T-helper 2 cell treated with Interferon-gamma antibody and Interleukin-4, amounts not matched to agents 5 μg/mL and 100 μg/mL, for 36 hours (primary cell): ENCODE results near the gene CDH12.
"Not testable (repeated sequence)": the region's sequence is repeated elsewhere in the genome, so short reads cannot be mapped to it uniquely, and the experiment has no call there.

Experiments used
- DNase-seq: peaks from one replicate; pipeline ENCODE4 v3.0.0; 2021; ENCODE audit warnings: low spot score
- H3K27ac Mint-ChIP-seq: one replicate; pipeline ENCODE4 v1.8.0; 2021; ENCODE audit warnings: mild to moderate bottlenecking, mixed read lengths
- H3K27me3 Mint-ChIP-seq: one replicate; pipeline ENCODE4 v1.8.0; 2021; ENCODE audit warnings: low read depth, mixed read lengths
- H3K36me3 Mint-ChIP-seq: one replicate; pipeline ENCODE4 v1.8.0; 2021; ENCODE audit warnings: low read depth, mixed read lengths
- H3K4me1 Mint-ChIP-seq: one replicate; pipeline ENCODE4 v1.8.0; 2021; ENCODE audit warnings: low read depth, mixed read lengths
- H3K4me3 Mint-ChIP-seq: one replicate; pipeline ENCODE4 v1.8.0; 2022; ENCODE audit warnings: mild to moderate bottlenecking, moderate library complexity, mixed read lengths
- H3K9me3 Mint-ChIP-seq: one replicate; pipeline ENCODE4 v1.8.0; 2021; ENCODE audit warnings: mixed read lengths

CDH12 gene

DNA sequence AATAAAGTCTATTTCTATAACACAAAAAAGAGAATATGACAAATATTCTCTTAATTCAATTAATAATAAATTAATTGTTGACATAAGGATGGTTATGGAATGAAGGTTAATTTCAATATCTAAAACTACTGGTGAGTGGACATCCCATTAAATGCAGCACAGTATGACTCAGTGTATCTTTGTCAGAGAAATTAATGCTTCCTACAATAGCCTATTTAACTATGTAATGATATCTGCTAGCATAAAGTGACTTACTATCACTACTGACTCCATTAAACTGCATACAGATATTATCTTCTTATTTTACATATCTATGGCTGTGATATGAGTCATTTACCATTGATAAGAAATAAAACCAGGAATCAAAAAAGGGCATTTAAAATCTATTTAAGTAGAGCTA is 298.7 kb downstream of the CDH12 start:
- H3K36me3 Mint-ChIP-seq = no peaks in the 10 kb centered on the region
- H3K9me3 Mint-ChIP-seq = peaks cover 48% of the 10 kb centered on the region
- no peak overlapping the region for H3K4me3 Mint-ChIP-seq
- no peak for DNase-seq
- H3K27me3 Mint-ChIP-seq = no peaks in the 10 kb centered on the region
- H3K27ac Mint-ChIP-seq = no peak overlapping the region
- H3K4me1 Mint-ChIP-seq = no peaks in the 10 kb centered on the region

DNA sequence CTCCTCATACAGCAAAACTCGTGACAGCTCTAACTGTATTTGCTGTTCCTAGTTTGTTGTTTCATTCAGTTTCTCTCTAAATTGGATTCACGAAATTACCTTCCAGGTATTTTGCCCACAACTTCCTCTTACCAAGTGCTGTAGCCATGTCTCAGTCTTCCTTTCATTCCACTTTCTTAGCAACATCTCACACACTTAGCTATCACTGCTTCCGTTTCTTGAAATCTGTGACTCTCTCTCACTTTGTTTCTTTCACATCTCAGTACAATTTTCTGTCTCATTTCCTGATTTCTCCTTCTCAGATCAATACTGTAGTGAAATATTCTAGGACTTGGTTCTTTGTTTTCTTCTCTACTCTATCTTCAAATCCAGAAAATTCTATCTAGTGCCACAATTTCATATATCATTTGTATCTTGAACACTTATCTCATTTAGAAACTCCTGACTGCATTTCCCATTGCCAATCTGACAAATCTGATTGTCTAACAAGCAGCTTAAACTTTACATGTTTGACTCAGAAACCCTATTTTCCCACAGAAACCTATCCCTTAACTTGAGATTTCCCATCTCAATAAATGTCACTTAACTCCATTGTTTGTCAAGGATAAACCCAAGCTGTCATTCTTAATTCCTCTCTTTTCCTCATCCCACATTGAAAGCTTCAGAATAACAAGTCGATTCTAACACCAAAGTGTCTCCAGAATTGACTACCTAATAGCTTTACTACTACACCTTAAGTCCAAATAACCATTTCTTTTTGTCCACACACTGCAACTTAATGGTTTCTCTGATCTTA is 303.1 kb downstream of the CDH12 start:
- DNase-seq = no peak
- Mint-ChIP-seq H3K4me1 (no peaks in the 10 kb centered on the region), H3K27ac (no peak overlapping the region), H3K9me3 (peaks cover 46% of the 10 kb centered on the region), H3K27me3 (no peaks in the 10 kb centered on the region), H3K36me3 (no peaks in the 10 kb centered on the region), H3K4me3 (no peak overlapping the region)

DNA sequence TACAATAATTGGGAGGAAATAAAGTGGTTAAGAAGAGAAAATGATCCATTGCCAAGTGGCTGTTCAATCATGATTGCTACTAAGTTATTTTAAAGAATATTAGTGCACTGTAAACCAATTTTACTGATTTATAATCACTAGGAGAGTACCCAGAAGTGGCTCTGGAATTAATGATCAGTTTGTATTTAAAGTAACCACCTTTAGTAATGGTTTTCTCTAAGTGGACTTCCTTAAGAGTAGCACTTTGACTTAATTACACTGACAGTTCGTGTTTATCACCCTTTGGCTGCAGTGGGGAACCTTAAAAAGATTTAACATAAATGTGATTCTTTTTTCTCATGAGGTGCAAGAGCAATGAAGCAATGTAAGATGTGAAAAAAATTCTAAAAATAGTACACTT is 310.8 kb downstream of the CDH12 start:
- Mint-ChIP-seq H3K4me3 (no peak overlapping the region), H3K36me3 (no peaks in the 10 kb centered on the region), H3K27ac (no peak overlapping the region), H3K4me1 (no peaks in the 10 kb centered on the region), H3K9me3 (peaks cover 27% of the 10 kb centered on the region), H3K27me3 (no peaks in the 10 kb centered on the region)
- DNase-seq = no peak

DNA sequence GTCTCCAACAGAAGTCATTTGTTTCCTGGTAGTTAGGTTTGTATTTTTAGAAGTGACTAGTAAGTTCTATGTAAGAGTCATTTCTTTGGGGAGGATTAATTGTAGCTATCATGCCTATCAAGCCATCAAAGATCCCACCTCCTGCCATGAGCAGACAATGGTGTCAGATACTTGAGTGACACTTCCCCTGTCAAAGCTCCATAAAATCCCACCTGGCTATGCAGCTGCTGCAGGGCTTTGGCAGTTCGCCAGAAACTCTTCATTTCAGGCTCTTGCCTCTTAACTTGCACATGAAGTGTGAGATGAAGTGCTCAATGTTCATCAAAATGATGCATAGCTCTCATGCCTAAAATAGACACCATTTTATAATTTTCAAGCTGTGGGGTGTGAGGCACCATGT is 312.1 kb downstream of the CDH12 start:
- Mint-ChIP-seq H3K9me3 (peaks cover 25% of the 10 kb centered on the region), H3K27me3 (no peaks in the 10 kb centered on the region), H3K4me3 (no peak overlapping the region), H3K27ac (no peak overlapping the region), H3K4me1 (no peaks in the 10 kb centered on the region), H3K36me3 (no peaks in the 10 kb centered on the region)
- no peak for DNase-seq

DNA sequence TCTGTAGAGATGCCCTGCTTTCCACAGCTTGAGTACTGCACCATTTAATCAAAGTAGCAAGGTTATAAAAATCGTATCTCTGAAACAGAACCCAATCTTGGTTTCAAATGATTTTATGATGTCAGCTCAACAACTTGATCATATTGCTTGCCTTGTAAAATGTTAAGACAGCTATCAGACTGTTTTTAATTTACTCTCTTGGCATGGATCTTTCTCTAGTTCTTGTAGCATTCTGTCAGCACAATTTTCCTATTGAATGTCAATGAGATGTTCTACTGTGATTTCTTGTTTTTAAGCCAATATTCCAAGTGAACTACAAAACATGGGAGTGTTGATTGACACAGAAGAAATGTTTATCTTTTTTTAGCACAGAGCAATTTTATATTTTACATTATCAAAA is 313.4 kb downstream of the CDH12 start:
- Mint-ChIP-seq H3K27me3 (no peaks in the 10 kb centered on the region), H3K9me3 (peaks cover 26% of the 10 kb centered on the region), H3K4me3 (no peak overlapping the region), H3K4me1 (no peaks in the 10 kb centered on the region), H3K27ac (no peak overlapping the region), H3K36me3 (no peaks in the 10 kb centered on the region)
- no peak for DNase-seq

DNA sequence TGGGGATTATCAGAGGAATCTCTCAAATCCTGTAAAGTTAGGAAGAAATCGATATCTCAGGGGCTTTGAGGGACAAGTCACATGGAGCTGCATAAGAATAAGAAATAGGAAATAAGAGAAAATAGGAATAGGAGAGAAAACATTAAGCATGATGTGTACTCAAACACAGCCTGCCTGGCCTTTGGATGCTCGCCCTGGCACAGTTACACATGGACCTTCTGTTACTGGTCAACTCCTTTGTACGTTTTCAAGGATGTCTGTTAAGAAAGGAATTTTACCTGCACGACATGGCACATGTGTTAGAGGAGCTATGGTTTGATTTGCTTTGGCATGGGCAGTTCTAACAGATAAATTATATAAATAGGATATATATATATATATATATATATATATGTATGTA is 321.2 kb downstream of the CDH12 start:
- Mint-ChIP-seq H3K27ac (no peak overlapping the region), H3K27me3 (no peaks in the 10 kb centered on the region), H3K4me3 (no peak overlapping the region), H3K36me3 (no peaks in the 10 kb centered on the region), H3K9me3 (peaks cover 16% of the 10 kb centered on the region), H3K4me1 (no peaks in the 10 kb centered on the region)
- no peak for DNase-seq

DNA sequence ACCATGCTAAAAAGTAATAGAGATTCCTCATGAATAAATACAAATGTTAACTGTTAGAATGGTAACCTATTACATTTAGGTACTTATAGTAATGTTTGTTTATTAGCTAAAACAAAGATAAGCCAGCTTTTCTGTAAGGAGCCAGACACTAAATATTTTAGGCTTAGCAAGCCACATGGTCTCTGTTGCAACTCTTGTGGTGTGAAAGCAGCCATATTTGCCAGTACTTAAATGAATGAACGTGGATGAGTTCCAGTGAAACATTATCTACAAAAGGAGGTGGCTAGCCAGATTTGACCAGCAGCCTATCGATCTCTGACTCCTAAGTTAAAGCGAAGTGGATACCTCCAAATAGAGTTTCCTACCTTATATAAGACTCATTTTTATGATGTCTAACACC is 331.6 kb downstream of the CDH12 start:
- Mint-ChIP-seq H3K4me3 (no peak overlapping the region), H3K9me3 (peaks cover 42% of the 10 kb centered on the region), H3K27ac (no peak overlapping the region), H3K36me3 (no peaks in the 10 kb centered on the region), H3K4me1 (no peaks in the 10 kb centered on the region), H3K27me3 (no peaks in the 10 kb centered on the region)
- DNase-seq = no peak

DNA sequence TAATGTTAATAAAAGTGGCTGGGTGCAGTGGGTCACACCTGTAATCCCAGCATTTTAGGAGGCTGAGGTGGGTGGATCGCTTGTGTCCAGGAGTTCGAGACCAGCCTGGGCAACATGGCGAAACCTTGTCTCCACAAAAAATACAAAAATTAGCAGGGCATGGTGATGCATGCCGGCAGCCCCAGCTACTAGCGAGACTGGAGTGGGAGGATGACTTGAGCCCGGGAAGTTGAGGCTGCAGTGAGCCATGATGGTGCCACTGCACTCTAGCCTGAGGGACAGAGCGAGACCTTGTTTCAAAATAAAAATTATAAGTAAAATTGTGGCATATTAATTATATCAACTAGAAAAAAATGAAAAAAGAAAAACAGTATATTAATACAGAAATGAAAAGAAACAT is 336.6 kb downstream of the CDH12 start:
- H3K4me1 Mint-ChIP-seq, DNase-seq, H3K27me3 Mint-ChIP-seq, H3K4me3 Mint-ChIP-seq, H3K27ac Mint-ChIP-seq, H3K36me3 Mint-ChIP-seq: not testable (repeated sequence)
- H3K9me3 Mint-ChIP-seq = peaks cover 22% of the 10 kb centered on the region

DNA sequence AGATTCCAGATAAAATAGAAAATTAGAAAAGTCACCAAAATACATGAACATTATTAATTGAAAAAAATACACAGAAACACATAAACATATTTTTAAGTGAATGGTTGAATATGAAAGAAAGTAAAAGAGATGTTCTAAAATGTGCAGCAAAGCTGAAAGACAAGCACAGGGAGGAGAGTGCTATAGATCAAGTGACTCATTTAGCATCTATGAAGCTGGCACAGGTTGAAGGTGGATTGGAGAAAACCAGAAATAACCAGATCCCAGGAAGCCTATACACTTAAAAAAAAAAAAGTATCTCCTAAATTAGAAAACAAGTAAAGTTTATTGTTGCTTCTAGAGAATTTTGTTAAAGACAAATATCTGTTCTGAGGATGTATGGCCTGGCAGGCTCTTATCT is 338.9 kb downstream of the CDH12 start:
- no peak for DNase-seq
- H3K4me1 Mint-ChIP-seq = no peaks in the 10 kb centered on the region
- no peaks in the 10 kb centered on the region for H3K27me3 Mint-ChIP-seq
- peaks cover 24% of the 10 kb centered on the region for H3K9me3 Mint-ChIP-seq
- H3K4me3 Mint-ChIP-seq = no peak overlapping the region
- no peak overlapping the region for H3K27ac Mint-ChIP-seq
- no peaks in the 10 kb centered on the region for H3K36me3 Mint-ChIP-seq

DNA sequence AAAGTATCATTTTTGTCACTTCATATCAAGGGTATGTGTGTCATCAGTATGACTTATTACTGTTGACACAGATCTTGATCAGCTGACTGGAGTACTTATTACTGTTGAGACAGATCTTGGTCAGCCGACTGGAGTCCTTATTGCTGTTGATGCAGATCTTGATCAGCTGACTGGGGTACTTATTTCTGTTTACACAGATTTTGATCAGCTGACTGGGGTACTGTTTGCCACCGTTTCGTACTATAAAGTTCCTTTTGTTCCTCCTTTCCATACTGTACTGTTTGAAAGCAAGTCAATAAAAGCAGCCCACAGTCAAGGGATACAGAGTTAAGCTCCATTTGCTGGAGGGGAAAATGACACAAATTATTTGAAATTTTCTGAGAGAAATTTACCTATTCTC is 347.3 kb downstream of the CDH12 start:
- Mint-ChIP-seq H3K27ac (no peak overlapping the region), H3K4me3 (no peak overlapping the region), H3K27me3 (no peaks in the 10 kb centered on the region), H3K36me3 (no peaks in the 10 kb centered on the region), H3K4me1 (no peaks in the 10 kb centered on the region), H3K9me3 (peaks cover 40% of the 10 kb centered on the region)
- no peak for DNase-seq

DNA sequence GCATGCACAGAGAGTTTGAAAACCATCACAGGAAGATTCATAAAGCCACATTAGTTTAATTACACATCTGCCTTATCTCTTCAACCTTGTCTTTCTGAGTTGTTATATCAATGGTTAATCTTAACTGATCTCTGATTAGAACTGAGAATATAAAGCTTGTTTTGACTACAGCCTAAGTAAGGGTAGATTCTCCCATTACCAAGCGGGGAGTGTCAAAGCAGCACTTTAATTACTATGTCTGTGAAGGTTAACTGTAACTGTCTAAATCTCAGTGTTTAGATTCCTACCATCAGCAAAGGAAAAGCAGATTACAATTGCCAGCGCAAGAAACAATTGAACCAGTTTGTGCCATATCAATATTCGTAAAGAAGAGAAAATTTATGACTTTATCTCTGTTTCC is 348.7 kb downstream of the CDH12 start:
- no peaks in the 10 kb centered on the region for H3K27me3 Mint-ChIP-seq
- H3K36me3 Mint-ChIP-seq = no peaks in the 10 kb centered on the region
- no peak for DNase-seq
- H3K4me3 Mint-ChIP-seq = no peak overlapping the region
- H3K9me3 Mint-ChIP-seq = peaks cover 36% of the 10 kb centered on the region
- no peaks in the 10 kb centered on the region for H3K4me1 Mint-ChIP-seq
- no peak overlapping the region for H3K27ac Mint-ChIP-seq

DNA sequence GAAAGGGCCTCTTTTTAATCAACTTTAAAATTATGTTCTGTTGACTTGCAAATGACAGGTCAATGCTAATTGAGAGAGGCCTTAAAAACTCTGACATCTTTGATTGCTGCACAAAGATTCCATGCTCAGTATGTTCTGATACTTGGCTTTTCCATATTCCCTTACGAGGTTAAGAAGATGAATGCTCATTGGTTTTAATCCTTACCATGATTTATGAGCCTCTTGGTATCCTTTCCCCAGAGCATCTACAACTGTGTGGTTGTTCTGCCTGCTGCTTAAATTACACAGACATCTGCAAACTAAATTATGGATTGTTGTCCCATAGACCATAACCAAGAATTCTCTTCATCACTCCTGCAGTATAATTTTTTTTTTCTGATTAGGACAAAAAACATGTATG is 352.6 kb downstream of the CDH12 start:
- no peak overlapping the region for H3K4me3 Mint-ChIP-seq

DNA sequence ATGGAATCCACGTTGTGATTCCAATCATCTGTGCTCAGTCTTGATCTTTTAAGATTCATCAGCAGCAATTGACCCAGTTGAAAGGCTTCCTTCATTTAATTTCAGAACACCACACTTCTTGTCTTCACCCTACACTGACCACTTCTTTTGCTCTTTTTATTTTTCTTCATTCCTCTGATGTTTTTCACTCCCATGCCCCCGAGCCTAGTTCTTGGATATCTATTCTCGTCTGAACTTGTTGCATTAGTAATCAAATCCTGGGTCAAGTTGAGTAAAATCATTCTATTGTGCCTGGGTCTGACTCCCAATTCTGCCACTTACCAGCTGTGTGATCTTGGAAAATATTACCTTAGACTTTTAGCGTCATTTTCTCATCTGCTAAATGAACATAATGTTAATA is 356.5 kb downstream of the CDH12 start:
- Mint-ChIP-seq H3K4me1 (no peaks in the 10 kb centered on the region), H3K4me3 (no peak overlapping the region), H3K9me3 (peaks cover 52% of the 10 kb centered on the region), H3K27ac (no peak overlapping the region), H3K36me3 (no peaks in the 10 kb centered on the region), H3K27me3 (no peaks in the 10 kb centered on the region)
- no peak for DNase-seq

More for the DNA sequence above, 352.6 kb downstream of the CDH12 start:
- DNase-seq = no peak
- Mint-ChIP-seq H3K4me1 (no peaks in the 10 kb centered on the region), H3K27me3 (no peaks in the 10 kb centered on the region), H3K27ac (no peak overlapping the region), H3K36me3 (no peaks in the 10 kb centered on the region), H3K9me3 (peaks cover 38% of the 10 kb centered on the region)

DNA sequence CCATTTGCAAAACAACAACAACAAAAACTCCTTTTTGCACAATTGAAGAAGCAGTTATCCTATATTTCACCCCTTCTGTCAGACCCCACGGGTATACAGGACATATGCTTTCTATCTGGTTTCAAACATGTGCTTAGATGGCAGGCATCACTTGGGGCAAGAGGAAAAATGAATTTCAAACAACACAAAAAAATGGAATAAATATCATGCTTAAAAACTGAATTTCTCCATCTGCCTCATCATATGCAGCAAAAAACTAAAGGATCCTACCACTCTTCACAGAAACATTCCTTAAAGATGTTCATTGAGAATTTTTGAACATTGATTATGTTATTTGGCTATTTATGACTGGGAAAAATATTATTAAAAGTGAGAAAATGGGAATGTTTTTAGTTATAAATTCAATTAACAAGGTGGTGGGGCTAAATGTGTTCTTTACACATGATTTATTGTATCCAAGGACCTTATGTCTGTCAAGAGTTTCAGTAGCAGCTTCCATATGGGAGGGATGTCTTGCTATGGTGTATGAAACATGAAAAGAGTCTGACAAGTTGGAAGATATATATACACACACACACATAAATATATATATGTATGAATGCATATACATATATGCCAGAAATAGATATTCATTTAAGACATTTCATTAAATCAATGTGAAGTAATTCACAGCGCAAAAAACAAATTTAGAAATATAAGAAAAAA is 358.0 kb downstream of the CDH12 start:
- Mint-ChIP-seq H3K4me3 (no peak overlapping the region), H3K27me3 (no peaks in the 10 kb centered on the region), H3K9me3 (peaks cover 59% of the 10 kb centered on the region), H3K27ac (no peak overlapping the region), H3K36me3 (no peaks in the 10 kb centered on the region), H3K4me1 (no peaks in the 10 kb centered on the region)
- DNase-seq = no peak

DNA sequence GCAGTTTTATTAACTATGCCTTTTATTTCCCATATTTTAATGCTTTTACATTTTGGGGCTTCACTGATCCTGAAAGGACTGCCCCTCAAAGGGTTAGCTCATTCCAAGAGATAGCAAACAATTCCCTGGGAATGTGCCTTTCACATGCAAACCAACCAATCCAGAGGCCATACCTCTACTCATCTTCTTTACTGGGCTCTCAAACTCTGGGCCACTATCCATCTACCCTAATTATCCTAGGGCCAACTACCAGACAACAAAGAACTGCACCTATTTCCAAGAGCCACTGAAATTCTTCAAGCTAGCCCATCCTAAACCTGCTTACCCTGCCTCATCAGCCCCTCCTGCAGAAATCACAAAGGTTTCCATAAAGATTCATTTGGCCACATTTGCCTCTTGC is 364.7 kb downstream of the CDH12 start:
- no peaks in the 10 kb centered on the region for H3K27me3 Mint-ChIP-seq
- H3K9me3 Mint-ChIP-seq = peaks cover 40% of the 10 kb centered on the region
- DNase-seq = no peak
- no peak overlapping the region for H3K4me3 Mint-ChIP-seq
- H3K4me1 Mint-ChIP-seq = no peaks in the 10 kb centered on the region
- H3K36me3 Mint-ChIP-seq = no peaks in the 10 kb centered on the region
- no peak overlapping the region for H3K27ac Mint-ChIP-seq
